Right renal cortex interstitium (tissue), 3 donors: ENCODE results near the gene ZFP36L1. TPM values are rescaled to one million over a fixed set of nuclear protein-coding genes. Genes with fewer than 3 reads are reported as not detected.

Source experiments
- DNase-seq, 3 donors: peaks; one replicate each; pipeline ENCODE4 v3.0.0-alpha.2; 2013; ENCODE audit warnings: low read depth in 3 of 3, low spot score in 2 of 3
- polyA plus RNA-seq, 3 donors: library from polyadenylated mRNA; unstranded; fragments of 120-200 nt; gene quantifications; one replicate each; pipeline ENCODE4 v1.2.1, GENCODE V29; 2013; ENCODE audit not compliant: insufficient read length in 3 of 3

ZFP36L1 gene
- polyA plus RNA-seq, 3 donors = 218 to 271 (median 234) TPM

GRCh38 chr14:68785534-68786490 is 7.1 kb downstream of the ZFP36L1 start:
- no peak for DNase-seq

DNA sequence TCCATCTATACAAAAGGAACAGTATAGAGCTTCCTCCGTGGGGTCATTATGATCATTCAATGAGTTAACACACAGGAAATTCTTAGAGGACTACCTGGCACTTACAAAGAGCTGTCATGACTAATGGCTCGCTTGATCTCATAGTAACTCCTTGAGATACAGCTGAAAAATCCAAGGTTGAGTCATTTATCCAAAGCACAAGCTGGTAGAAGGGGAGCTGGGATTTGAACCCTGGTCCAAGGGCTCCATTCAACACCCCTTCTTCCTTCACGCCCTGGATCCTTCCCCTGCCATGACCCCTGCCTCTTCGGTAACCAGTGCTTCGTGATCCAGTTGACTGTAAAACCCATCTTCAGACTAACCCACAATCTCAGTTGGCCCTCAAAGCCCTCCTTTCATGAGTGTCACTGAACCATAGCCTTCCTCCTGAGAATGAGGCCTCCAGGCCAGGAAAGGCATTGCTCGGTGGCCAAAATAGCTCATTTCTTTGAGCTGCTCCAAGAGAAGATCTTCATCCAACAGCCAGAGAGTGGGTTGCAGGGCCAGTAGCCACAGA is 7.8 kb downstream of the ZFP36L1 start:
- no peak for DNase-seq

- peak in 1 of 3 donors; percentile 64 for DNase-seq
Observed at GRCh38 chr14:68784226-68784910, 8.5 kb downstream of the ZFP36L1 start.

DNA sequence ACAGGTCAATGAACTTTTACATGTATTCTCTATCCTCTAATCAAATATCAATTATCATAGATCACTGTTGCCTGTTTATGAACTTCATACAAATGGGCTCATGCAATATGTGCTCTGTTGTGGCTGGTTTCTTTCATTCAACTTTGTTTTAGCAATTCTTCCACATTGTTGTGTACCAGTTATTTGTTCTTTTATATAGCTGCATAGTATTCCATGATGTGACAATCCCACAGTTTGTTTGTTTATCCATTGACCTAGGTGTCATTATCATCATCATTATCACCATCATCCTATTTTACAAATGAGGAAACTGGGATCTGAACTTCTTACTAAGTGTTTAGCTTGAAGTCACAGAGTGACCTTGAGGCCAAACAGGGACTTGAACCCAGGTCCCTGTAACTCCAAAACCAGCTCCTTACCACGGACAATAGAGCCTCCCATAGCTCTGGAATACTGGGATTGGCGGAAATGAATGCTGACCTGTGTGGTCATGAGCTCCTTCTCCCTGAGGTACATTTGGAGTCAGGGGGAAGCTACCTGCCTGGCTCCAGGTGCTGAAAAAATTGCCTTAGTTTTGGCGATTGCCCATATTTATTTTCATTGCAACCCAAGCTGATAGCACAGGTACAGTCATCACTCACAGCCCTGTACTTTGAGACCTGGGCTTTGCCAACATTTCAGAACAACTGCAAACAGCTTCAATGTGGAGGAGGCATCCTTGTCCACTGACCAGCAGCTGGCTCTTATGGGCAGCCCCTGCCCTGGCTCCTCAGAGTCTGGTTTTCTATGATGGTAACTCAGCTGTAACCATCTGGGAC is 9.2 kb downstream of the ZFP36L1 start:
- peak in 1 of 3 donors; percentile 32 for DNase-seq

DNA sequence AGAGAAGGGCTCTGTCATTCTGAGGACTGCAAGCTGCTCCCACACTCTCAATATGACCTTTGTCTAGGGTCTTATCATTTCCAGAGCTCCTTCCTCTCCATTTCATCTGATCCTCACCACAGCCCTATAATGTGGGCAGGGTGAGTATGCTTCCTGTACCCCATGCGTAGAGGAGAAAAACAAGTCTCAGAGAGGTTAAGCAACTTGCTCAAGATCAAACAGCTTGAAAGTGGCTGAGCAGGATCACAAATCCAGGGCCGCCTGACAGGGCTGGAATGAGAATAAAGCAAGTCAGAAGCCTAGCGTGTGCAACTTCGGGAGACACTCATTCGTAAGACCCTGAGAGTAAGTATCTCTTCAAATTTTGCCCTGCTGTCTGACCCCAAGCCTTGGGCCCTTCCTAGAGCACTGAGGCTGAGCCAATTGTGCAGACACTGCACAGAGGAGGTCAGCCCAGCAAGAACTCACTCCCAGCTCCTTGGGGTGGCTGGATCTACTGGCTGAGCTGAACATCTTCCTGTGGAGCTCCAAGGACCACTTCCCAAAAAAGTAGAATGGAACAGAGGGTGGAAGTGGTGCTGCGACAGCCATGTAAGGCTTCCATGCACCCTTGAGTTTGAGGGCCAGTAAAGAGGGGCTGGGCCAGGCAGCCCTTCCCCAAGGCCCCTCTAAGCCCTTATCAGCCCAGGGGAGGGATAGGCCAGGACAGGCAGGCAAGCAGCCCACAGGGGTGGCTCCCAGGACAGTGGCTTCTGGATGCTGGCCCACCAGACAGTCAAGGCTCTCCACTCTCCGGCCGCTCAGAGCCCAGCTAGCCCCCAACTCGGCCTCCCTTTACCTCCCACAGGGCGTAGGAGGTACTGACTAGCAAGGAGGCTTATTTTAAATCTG is 10.5 kb downstream of the ZFP36L1 start:
- no peak for DNase-seq

- no peak for DNase-seq
Observed at GRCh38 chr14:68781161-68782021, 11.5 kb downstream of the ZFP36L1 start.

DNA sequence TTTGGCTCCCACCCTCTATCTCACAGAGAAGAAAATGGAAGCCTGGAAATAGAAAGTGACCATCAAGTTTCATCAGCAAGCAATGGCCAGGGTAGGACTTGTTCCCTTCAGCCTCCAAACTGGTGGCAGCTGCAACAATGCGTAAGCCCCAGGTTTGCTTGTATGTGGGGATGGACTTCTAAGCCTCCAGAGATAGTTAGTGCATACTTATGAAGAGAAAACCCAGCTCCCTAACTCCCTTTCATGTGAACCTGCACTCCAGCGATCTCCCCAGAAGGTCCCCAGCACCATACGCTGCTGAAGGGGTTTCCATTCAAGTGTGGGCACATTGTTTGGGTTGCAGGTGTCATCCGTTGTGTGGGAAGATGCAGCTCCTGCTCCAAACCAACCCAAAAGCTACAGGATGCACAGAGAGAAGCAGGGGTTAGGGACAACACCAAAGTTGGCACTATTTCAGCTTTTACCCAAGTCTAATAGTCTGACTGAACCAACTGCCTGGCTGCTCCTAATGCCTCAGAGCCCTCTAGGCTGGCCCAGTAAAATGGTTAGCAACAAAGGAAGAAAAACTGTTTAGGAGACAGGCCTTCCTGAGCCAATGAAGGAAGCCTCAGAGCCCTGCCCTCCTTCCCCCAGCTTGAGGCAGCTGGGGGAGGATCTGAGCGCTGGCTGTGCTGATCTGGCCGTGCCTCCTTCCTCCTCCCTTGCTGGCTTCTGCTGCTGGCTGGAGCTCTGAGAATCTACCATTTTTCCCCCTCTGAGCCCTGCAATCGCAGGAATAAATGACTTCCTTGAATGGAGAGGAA is 12.3 kb downstream of the ZFP36L1 start:
- peak in 1 of 3 donors; percentile 38 for DNase-seq

- DNase-seq = peak in 1 of 3 donors; percentile 36
Observed at GRCh38 chr14:68779761-68780323, 13.0 kb downstream of the ZFP36L1 start.

GRCh38 chr14:68777644-68778043 is 15.2 kb downstream of the ZFP36L1 start:
- no peak for DNase-seq

GRCh38 chr14:68775614-68776126 is 17.2 kb downstream of the ZFP36L1 start:
- no peak for DNase-seq

- no peak for DNase-seq
Observed at GRCh38 chr14:68774771-68775613, 17.9 kb downstream of the ZFP36L1 start.

- no peak for DNase-seq
Observed at GRCh38 chr14:68772761-68773381, 20.0 kb downstream of the ZFP36L1 start.

DNA sequence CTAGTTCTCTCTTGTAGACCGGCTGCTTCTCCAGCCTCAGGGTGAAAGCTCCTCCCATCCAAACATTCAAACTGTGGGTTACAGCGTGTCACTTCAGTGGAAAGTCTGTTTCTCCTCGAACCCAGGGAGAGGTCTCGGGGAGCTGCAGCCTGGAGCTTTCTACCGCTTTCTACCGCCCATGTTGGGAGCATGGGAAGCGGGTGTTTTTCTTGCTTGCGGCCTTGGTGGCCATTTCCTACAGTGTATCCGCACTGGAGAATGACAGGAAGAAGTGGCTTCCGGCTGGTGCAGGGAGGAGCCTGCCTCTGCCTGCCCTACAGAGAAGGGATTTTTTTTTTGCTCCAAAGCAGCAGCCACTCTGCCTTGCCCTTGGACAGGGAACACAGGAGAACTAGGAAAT is 21.2 kb downstream of the ZFP36L1 start:
- DNase-seq = no peak

- no peak for DNase-seq
Observed at GRCh38 chr14:68770553-68771286, 22.1 kb downstream of the ZFP36L1 start.

DNA sequence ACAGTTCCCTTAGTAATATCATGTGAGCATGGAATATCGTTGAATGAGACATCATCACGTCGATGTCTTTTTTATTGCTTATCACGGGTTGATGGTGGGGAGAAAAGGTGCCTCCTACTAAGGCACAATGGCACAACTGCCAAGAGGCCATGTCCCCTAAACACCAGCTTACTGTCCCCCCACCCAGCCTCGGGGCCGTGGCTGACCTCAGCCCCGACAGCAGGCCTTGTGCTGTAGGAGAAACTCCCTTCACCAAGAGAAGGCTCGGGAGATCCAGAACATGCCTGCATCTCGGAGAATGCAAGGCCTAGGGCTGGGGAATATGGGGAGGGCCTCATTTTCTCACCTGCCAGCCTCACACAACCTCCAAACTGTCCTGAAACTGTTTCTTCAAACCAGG is 22.8 kb downstream of the ZFP36L1 start:
- DNase-seq = no peak
